ENCODE measurements around the gene LRRC46. TPM values are rescaled to one million over a fixed set of nuclear protein-coding genes. Genes with fewer than 3 reads are reported as not detected.

The LRRC46 gene
- total RNA-seq, 3 donors from 2014 or later = 0.14 to 0.36 TPM; not detected in 1

- no peaks in the 10 kb centered on the region for H3K9me3 ChIP-seq
- H3K4me1 ChIP-seq (ENCODE audit: low read depth) = peaks cover 27% of the 10 kb centered on the region
- intact Hi-C loops (cut with DNase I, micrococcal nuclease) = loop anchor here (2.0 to 10.0 kb wide), 3 partner anchors 49 to 123 kb away; no protein-coding TSS in a partner anchor
- DNase-seq (no peak), ATAC-seq (peak; percentile 11)
- H3K4me3 ChIP-seq = no peak overlapping the region
- no peaks in the 10 kb centered on the region for H3K36me3 ChIP-seq (ENCODE audit: low read depth)
- no peak for TF ChIP-seq CTCF (IDR thresholded peaks at IDR 0.05)
Measured at GRCh38 chr17:47841488-47842291, 10.2 kb downstream of the LRRC46 start.

GRCh38 chr17:47843391-47843730, 11.9 kb downstream of the LRRC46 start:
- DNase-seq = no peak
- Histone ChIP-seq H3K9me3 (no peaks in the 10 kb centered on the region), H3K36me3 (ENCODE audit: low read depth) (no peaks in the 10 kb centered on the region), H3K4me1 (ENCODE audit: low read depth) (peaks cover 27% of the 10 kb centered on the region), H3K4me3 (no peak overlapping the region)
- no peak for TF ChIP-seq CTCF (IDR thresholded peaks at IDR 0.05)
- no peak for ATAC-seq
- intact Hi-C loops (cut with DNase I, micrococcal nuclease) = loop anchor here in 1 of 2 donors (5.0 to 10.0 kb wide), 2 partner anchors 49 to 121 kb away; no protein-coding TSS in a partner anchor

- no peak for ATAC-seq
- H3K4me1 ChIP-seq (ENCODE audit: low read depth) = peaks cover 27% of the 10 kb centered on the region
- DNase-seq = no peak
Measured at GRCh38 chr17:47844227-47844626, 12.8 kb downstream of the LRRC46 start.

GRCh38 chr17:47844814-47845715, 13.6 kb downstream of the LRRC46 start:
- ATAC-seq = no peak
- intact Hi-C loops (cut with DNase I, micrococcal nuclease) = loop anchor here in 1 of 2 donors (5.0 to 10.0 kb wide), 3 partner anchors 37 to 120 kb away; no protein-coding TSS in a partner anchor
- no peaks in the 10 kb centered on the region for H3K9me3 ChIP-seq
- peaks cover 24% of the 10 kb centered on the region for H3K4me1 ChIP-seq (ENCODE audit: low read depth)
- DNase-seq = peak in 1 of 3 donors; percentile 15
- no peaks in the 10 kb centered on the region for H3K36me3 ChIP-seq (ENCODE audit: low read depth)
- TF ChIP-seq CTCF (IDR thresholded peaks at IDR 0.05) = no peak
- H3K4me3 ChIP-seq = no peak overlapping the region

More at GRCh38 chr17:47844227-47844626, 12.8 kb downstream of the LRRC46 start:
- TF ChIP-seq CTCF (IDR thresholded peaks at IDR 0.05) = no peak
- Histone ChIP-seq H3K36me3 (ENCODE audit: low read depth) (no peaks in the 10 kb centered on the region), H3K4me3 (no peak overlapping the region), H3K9me3 (no peaks in the 10 kb centered on the region)
- intact Hi-C loops (cut with DNase I, micrococcal nuclease) = loop anchor here in 1 of 2 donors (5.0 to 10.0 kb wide), 2 partner anchors 48 to 121 kb away; no protein-coding TSS in a partner anchor

- H3K4me3 ChIP-seq = no peak overlapping the region
- DNase-seq (no peak), ATAC-seq (no peak)
- H3K4me1 ChIP-seq (ENCODE audit: low read depth) = peaks cover 24% of the 10 kb centered on the region
- no peaks in the 10 kb centered on the region for H3K36me3 ChIP-seq (ENCODE audit: low read depth)
- no peaks in the 10 kb centered on the region for H3K9me3 ChIP-seq
- intact Hi-C loops (cut with DNase I, micrococcal nuclease) = loop anchor here in 1 of 2 donors (5.0 to 10.0 kb wide), 2 partner anchors 37 to 119 kb away; no protein-coding TSS in a partner anchor
- TF ChIP-seq CTCF (IDR thresholded peaks at IDR 0.05) = no peak
Measured at GRCh38 chr17:47845716-47846075, 14.2 kb downstream of the LRRC46 start.

Measured in mucosa of descending colon (tissue), 3 donors.